Loucy (cell line): ENCODE measurements around the gene PIWIL1.

Source experiments
- H2AFZ ChIP-seq: fragments of 200-600 bp; sonication (generic); 2 replicates; pipeline ENCODE4 v1.6.0; 2016; ENCODE audit warnings: antibody characterized with exemption, mild to moderate bottlenecking, low read length, moderate library complexity
- H3F3A ChIP-seq: fragments of 200-600 bp; 2 replicates; pipeline ENCODE4 v1.6.0; 2016; ENCODE audit warnings: antibody characterized with exemption, low read depth, mild to moderate bottlenecking
- H3K27me3 ChIP-seq: fragments of 200-600 bp; sonication (generic); 2 replicates; pipeline ENCODE4 v1.6.1; 2014; ENCODE audit warnings: low read length, mild to moderate bottlenecking; ENCODE audit not compliant: insufficient read depth, poor library complexity, severe bottlenecking
- H3K36me3 ChIP-seq: fragments of 200-600 bp; sonication (generic); 2 replicates; pipeline ENCODE4 v1.6.1; 2016; ENCODE audit warnings: low read length; ENCODE audit not compliant: insufficient read depth
- H3K4me1 ChIP-seq: fragments of 200-600 bp; sonication (generic); 2 replicates; pipeline ENCODE4 v1.5.1; 2014; ENCODE audit warnings: low read length, mild to moderate bottlenecking; ENCODE audit not compliant: insufficient read depth, poor library complexity, severe bottlenecking
- H3K4me2 ChIP-seq: fragments of 200-600 bp; sonication (generic); 2 replicates; pipeline ENCODE4 v1.6.0; 2014; ENCODE audit warnings: antibody characterized with exemption, low read length, low read depth, mild to moderate bottlenecking; ENCODE audit not compliant: poor library complexity, severe bottlenecking
- H3K4me3 ChIP-seq: fragments of 200-600 bp; sonication (generic); 2 replicates; pipeline ENCODE4 v1.5.1; 2014; ENCODE audit warnings: low read length, mild to moderate bottlenecking, mixed read lengths; ENCODE audit not compliant: poor library complexity, severe bottlenecking
- H3K79me2 ChIP-seq: fragments of 200-600 bp; sonication (generic); 2 replicates; pipeline ENCODE4 v1.6.1; 2014; ENCODE audit warnings: low read length; ENCODE audit not compliant: insufficient read depth
- H3K9ac ChIP-seq: fragments of 200-600 bp; sonication (generic); 2 replicates; pipeline ENCODE4 v1.6.0; 2014; ENCODE audit warnings: mild to moderate bottlenecking, low read depth, low read length, moderate library complexity; ENCODE audit not compliant: poor library complexity, severe bottlenecking
- H3K9me2 ChIP-seq: fragments of 200-600 bp; sonication (generic); replicated peaks from 2 replicates; pipeline ENCODE4 v1.6.1; 2016; ENCODE audit warnings: low read depth, low read length, mixed read lengths
- H3K9me3 ChIP-seq: fragments of 200-600 bp; sonication (generic); 2 replicates; pipeline ENCODE4 v1.6.1; 2014; ENCODE audit warnings: mild to moderate bottlenecking, antibody characterized with exemption, low read length, low read depth; ENCODE audit not compliant: insufficient read depth
- H4K20me1 ChIP-seq: fragments of 200-600 bp; sonication (generic); 2 replicates; pipeline ENCODE4 v1.6.0; 2014; ENCODE audit warnings: antibody characterized with exemption, low read length, mild to moderate bottlenecking; ENCODE audit not compliant: insufficient read depth, poor library complexity, severe bottlenecking
- CTCF ChIP-seq: fragments of 200-600 bp; sonication (generic); conservative IDR thresholded peaks from 2 replicates; pipeline ENCODE4 v1.5.1; 2014; ENCODE audit warnings: mild to moderate bottlenecking, antibody characterized with exemption, low read length
- EZH2phosphoT487 ChIP-seq: fragments of 200-600 bp; IDR thresholded peaks from 2 replicates; pipeline ENCODE4 v1.6.1; 2018; ENCODE audit warnings: antibody characterized with exemption, mild to moderate bottlenecking, moderate library complexity, borderline replicate concordance

Gene PIWIL1

GRCh38 chr12:130396667-130397066 lies 59.0 kb downstream of the PIWIL1 start:
- H3K36me3 ChIP-seq = no peaks in the 10 kb centered on the region
- H3K9ac ChIP-seq = no peak overlapping the region
- no peaks in the 10 kb centered on the region; the same call in 1 of the 2 replicates for H3K9me3 ChIP-seq
- H3K4me1 ChIP-seq = no peaks in the 10 kb centered on the region
- H3K9me2 ChIP-seq = no peaks in the 10 kb centered on the region
- no peak for TF ChIP-seq CTCF
- TF ChIP-seq EZH2phosphoT487 = no peak
- no peaks in the 10 kb centered on the region for H3K79me2 ChIP-seq
- no peaks in the 10 kb centered on the region for H3K27me3 ChIP-seq
- H3K4me3 ChIP-seq = no peak overlapping the region
- no peaks in the 10 kb centered on the region for H4K20me1 ChIP-seq
- H3F3A ChIP-seq = no peaks in the 10 kb centered on the region
- H3K4me2 ChIP-seq = no peak overlapping the region
- H2AFZ ChIP-seq = no peak overlapping the region

GRCh38 chr12:130398100-130398848 lies 60.6 kb downstream of the PIWIL1 start:
- TF ChIP-seq EZH2phosphoT487 (no peak), CTCF (no peak)
- H3K9me3 ChIP-seq = no peaks in the 10 kb centered on the region; the same call in 1 of the 2 replicates
- H3K79me2 ChIP-seq = no peaks in the 10 kb centered on the region
- H3K36me3 ChIP-seq = no peaks in the 10 kb centered on the region
- no peaks in the 10 kb centered on the region for H3K4me1 ChIP-seq
- no peaks in the 10 kb centered on the region for H4K20me1 ChIP-seq
- no peak overlapping the region for H3K4me3 ChIP-seq
- H2AFZ ChIP-seq = no peak overlapping the region
- no peak overlapping the region for H3K4me2 ChIP-seq
- no peaks in the 10 kb centered on the region for H3F3A ChIP-seq
- H3K27me3 ChIP-seq = no peaks in the 10 kb centered on the region
- no peaks in the 10 kb centered on the region for H3K9me2 ChIP-seq
- no peak overlapping the region for H3K9ac ChIP-seq

- Histone ChIP-seq H3K4me2 (no peak overlapping the region), H3K27me3 (no peaks in the 10 kb centered on the region)
- TF ChIP-seq EZH2phosphoT487 = no peak
- no peak for TF ChIP-seq CTCF
These were observed 64.0 kb downstream of the PIWIL1 start for GRCh38 chr12:130401703-130402102.

More at GRCh38 chr12:130401703-130402102, 64.0 kb downstream of the PIWIL1 start:
- no peaks in the 10 kb centered on the region for H3K9me2 ChIP-seq
- H3K79me2 ChIP-seq = no peaks in the 10 kb centered on the region
- no peak overlapping the region for H3K9ac ChIP-seq
- no peaks in the 10 kb centered on the region for H3F3A ChIP-seq
- no peaks in the 10 kb centered on the region for H3K36me3 ChIP-seq
- no peak overlapping the region for H3K4me3 ChIP-seq
- H2AFZ ChIP-seq = no peak overlapping the region
- no peaks in the 10 kb centered on the region for H3K9me3 ChIP-seq
- H3K4me1 ChIP-seq = no peaks in the 10 kb centered on the region
- no peaks in the 10 kb centered on the region for H4K20me1 ChIP-seq
